Keratinocyte (primary cell): Measurements from ENCODE around the gene FAM107B. TPM values are rescaled to one million over a fixed set of nuclear protein-coding genes. Genes with fewer than 3 reads are reported as not detected.

Experiments used
- DNase-seq: peaks from one replicate; pipeline ENCODE4 v3.0.0-alpha.2; 2011; ENCODE audit warnings: low read depth, missing footprints, low spot score
- FAIRE-seq: peaks from 2 replicates; lab custom pipeline; 2011; peaks lifted over from hg19 to GRCh38; lab: Jason Lieb, UNC
- H2AFZ ChIP-seq: 2 replicates; pipeline ENCODE4 v1.6.0; 2012; ENCODE audit warnings: low read length, control low read depth, inconsistent platforms; ENCODE audit not compliant: control insufficient read depth
- H3K27ac ChIP-seq: 2 replicates; pipeline ENCODE4 v1.5.1; 2011; ENCODE audit warnings: low read length; ENCODE audit not compliant: control insufficient read depth, insufficient read depth
- H3K27me3 ChIP-seq: 3 replicates; pipeline ENCODE4 v1.6.0; 2011; ENCODE audit warnings: low read length; ENCODE audit not compliant: control insufficient read depth, insufficient read depth; ENCODE audit errors: extremely low read depth
- H3K36me3 ChIP-seq, 2 experiments: 2 replicates in 1 of 2; 3 replicates in 1 of 2; pipeline ENCODE4 v1.5.1; 2011; ENCODE audit warnings: low read length in 2 of 2, mild to moderate bottlenecking in 1 of 2; ENCODE audit not compliant: control insufficient read depth in 2 of 2, insufficient read depth in 2 of 2; ENCODE audit errors: extremely low read depth in 1 of 2
- H3K4me1 ChIP-seq: 3 replicates; pipeline ENCODE4 v1.5.1; 2011; ENCODE audit warnings: low read length; ENCODE audit not compliant: control insufficient read depth, insufficient read depth; ENCODE audit errors: extremely low read depth
- H3K4me2 ChIP-seq: 3 replicates; pipeline ENCODE4 v1.6.0; 2011; ENCODE audit warnings: low read depth, low read length; ENCODE audit not compliant: control insufficient read depth, insufficient read depth; ENCODE audit errors: extremely low read depth
- H3K4me3 ChIP-seq, 3 experiments: fragments of 200-600 bp in 1 of 3; sonication (generic) in 1 of 3; 2 replicates in 2 of 3; 3 replicates in 1 of 3; pipeline ENCODE4 v1.5.1; 2011 to 2016; ENCODE audit warnings: low read length in 3 of 3, mild to moderate bottlenecking in 3 of 3, control low read depth in 2 of 3, inconsistent platforms in 1 of 3, low read depth in 1 of 3, mixed read lengths in 1 of 3, mixed run types in 1 of 3, moderate library complexity in 1 of 3; ENCODE audit not compliant: control insufficient read depth in 2 of 3, insufficient read depth in 2 of 3; ENCODE audit errors: extremely low read depth in 1 of 3
- H3K79me2 ChIP-seq: 2 replicates; pipeline ENCODE4 v1.6.0; 2012; ENCODE audit warnings: low read length; ENCODE audit not compliant: control insufficient read depth, insufficient read depth
- H3K9ac ChIP-seq: 3 replicates; pipeline ENCODE4 v1.6.0; 2011; ENCODE audit warnings: low read length; ENCODE audit not compliant: control insufficient read depth, insufficient read depth; ENCODE audit errors: extremely low read depth
- H3K9me1 ChIP-seq: 3 replicates; pipeline ENCODE4 v1.6.0; 2011; ENCODE audit warnings: low read length; ENCODE audit not compliant: control insufficient read depth, insufficient read depth; ENCODE audit errors: extremely low read depth
- H3K9me3 ChIP-seq: 2 replicates; pipeline ENCODE4 v1.5.1; 2012; ENCODE audit warnings: low read depth, low read length; ENCODE audit not compliant: control insufficient read depth
- H4K20me1 ChIP-seq: 3 replicates; pipeline ENCODE4 v1.6.0; 2011; ENCODE audit warnings: low read length; ENCODE audit not compliant: control insufficient read depth, insufficient read depth; ENCODE audit errors: extremely low read depth
- EZH2 ChIP-seq: IDR thresholded peaks from one replicate; pipeline ENCODE4 v1.6.1; 2012; ENCODE audit warnings: inconsistent platforms, mild to moderate bottlenecking, low read length, moderate library complexity
- dilution Hi-C: fragments of 300-500 bp; cut with MboI; formaldehyde crosslinking; loops from one replicate; pipeline ENCODE4 v1.7.0; 2020; ENCODE audit warnings: low sequenced_read_pairs; ENCODE audit not compliant: extremely low pct_ligation_motif_present
- polyA plus RNA-seq, 5 experiments: library from polyadenylated mRNA; depleted of rRNA in 3 of 5; stranded (reverse) in 3 of 5; stranded (forward) in 1 of 5; unstranded in 1 of 5; fragments of >200 nt; gene quantifications; 1 replicate in 1 of 5; 2 replicates in 3 of 5; 3 replicates in 1 of 5; pipeline versions ENCODE4 v1.2.1 to v1.2.3, GENCODE V29; 2011 to 2012; ENCODE audit warnings: missing spikeins in 2 of 5, low read depth in 1 of 5, low replicate concordance in 1 of 5
- TF ChIP-seq, protein P1 (sequence below), 3 experiments: IDR thresholded peaks in 1 of 3; conservative IDR thresholded peaks in 1 of 3; optimal IDR thresholded peaks in 1 of 3; 2 replicates in 2 of 3; 3 replicates in 1 of 3; pipeline versions ENCODE3 to v1.5.1; 2011; ENCODE audit warnings: low read length in 3 of 3, mild to moderate bottlenecking in 3 of 3, moderate library complexity in 2 of 3, control low read depth in 1 of 3, inconsistent platforms in 1 of 3; ENCODE audit not compliant: insufficient read depth in 2 of 3; ENCODE audit errors: extremely low read depth in 1 of 3

Gene FAM107B
- polyA plus RNA-seq, 1 donor (not counting 4 experiments of a cell fraction or from before 2014, with no cell fraction given), result 8.7 TPM

DNA sequence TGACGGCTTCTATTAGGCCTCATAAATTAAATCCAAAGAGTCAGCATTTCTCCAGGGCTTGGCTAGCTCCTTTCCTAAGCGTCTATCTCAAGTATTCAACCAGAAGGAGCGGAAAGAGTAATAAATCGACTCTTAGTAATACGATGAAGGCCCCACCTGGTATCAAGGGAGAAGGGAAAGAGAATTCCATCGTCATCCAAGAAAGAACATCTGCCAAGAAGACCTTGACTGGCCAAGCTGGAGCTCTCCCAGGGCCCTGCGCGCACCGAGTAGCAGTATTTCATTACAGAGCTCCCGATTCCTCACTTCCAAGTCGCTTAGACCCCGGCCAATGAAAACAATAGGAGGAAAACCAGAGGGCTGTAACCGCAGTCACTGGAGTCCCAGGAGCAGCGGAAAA is 266.0 kb downstream of the FAM107B start:
- Histone ChIP-seq H3K4me2 (no peak overlapping the region), H3K27me3 (no peaks in the 10 kb centered on the region), H3K79me2 (no peaks in the 10 kb centered on the region), H2AFZ (no peak overlapping the region), H3K9me1 (no peaks in the 10 kb centered on the region), H3K4me3 (no peak overlapping the region), H3K36me3 (no peaks in the 10 kb centered on the region), H3K9me3 (no peaks in the 10 kb centered on the region), H3K9ac (no peak overlapping the region), H4K20me1 (peaks cover 2% of the 10 kb centered on the region), H3K4me1 (no peaks in the 10 kb centered on the region), H3K27ac (no peak overlapping the region)
- DNase-seq (no peak), FAIRE-seq (no peak)
- no peak for TF ChIP-seq EZH2
- TF ChIP-seq, protein P1, sequence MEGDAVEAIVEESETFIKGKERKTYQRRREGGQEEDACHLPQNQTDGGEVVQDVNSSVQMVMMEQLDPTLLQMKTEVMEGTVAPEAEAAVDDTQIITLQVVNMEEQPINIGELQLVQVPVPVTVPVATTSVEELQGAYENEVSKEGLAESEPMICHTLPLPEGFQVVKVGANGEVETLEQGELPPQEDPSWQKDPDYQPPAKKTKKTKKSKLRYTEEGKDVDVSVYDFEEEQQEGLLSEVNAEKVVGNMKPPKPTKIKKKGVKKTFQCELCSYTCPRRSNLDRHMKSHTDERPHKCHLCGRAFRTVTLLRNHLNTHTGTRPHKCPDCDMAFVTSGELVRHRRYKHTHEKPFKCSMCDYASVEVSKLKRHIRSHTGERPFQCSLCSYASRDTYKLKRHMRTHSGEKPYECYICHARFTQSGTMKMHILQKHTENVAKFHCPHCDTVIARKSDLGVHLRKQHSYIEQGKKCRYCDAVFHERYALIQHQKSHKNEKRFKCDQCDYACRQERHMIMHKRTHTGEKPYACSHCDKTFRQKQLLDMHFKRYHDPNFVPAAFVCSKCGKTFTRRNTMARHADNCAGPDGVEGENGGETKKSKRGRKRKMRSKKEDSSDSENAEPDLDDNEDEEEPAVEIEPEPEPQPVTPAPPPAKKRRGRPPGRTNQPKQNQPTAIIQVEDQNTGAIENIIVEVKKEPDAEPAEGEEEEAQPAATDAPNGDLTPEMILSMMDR (optimal IDR thresholded peaks at IDR 0.05 in 1 of 3, IDR thresholded peaks at IDR 0.05 in 1 of 3, conservative IDR thresholded peaks at IDR 0.05 in 1 of 3; ENCODE audit: extremely low read depth in 1 of 3, insufficient read depth in 2 of 3, low read length in 3 of 3), result no peak
- dilution Hi-C loops, result no loop called here

DNA sequence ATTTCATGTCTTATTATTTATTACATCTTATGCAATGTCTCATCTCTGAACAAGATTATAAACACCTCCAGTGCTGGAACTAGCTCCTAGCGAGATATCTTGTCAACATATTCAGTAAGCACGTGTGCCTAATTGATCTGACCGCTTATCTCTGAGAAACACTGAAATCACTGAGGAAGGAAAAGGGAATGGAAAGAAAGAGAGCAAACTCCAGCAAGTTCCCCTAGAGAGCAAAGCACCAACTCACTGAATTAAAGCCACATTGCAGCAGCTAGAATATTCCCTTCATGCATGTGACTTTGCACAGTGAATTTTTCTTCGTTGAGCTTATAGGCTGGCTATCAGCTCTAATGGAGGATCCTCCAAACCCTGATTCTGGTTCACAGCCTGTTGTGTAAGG is 266.9 kb downstream of the FAM107B start:
- no peaks in the 10 kb centered on the region for H3K36me3 ChIP-seq
- no peaks in the 10 kb centered on the region for H3K9me3 ChIP-seq
- dilution Hi-C loops, result no loop called here
- DNase-seq, result no peak
- no peak overlapping the region for H3K4me2 ChIP-seq
- no peak for TF ChIP-seq EZH2
- TF ChIP-seq, protein P1 (optimal IDR thresholded peaks at IDR 0.05 in 1 of 3, IDR thresholded peaks at IDR 0.05 in 1 of 3, conservative IDR thresholded peaks at IDR 0.05 in 1 of 3; ENCODE audit: extremely low read depth in 1 of 3, insufficient read depth in 2 of 3, low read length in 3 of 3), result no peak
- H3K4me1 ChIP-seq, result no peaks in the 10 kb centered on the region
- no peaks in the 10 kb centered on the region for H3K79me2 ChIP-seq
- FAIRE-seq, result no peak
- H3K9ac ChIP-seq, result no peak overlapping the region
- no peaks in the 10 kb centered on the region for H3K9me1 ChIP-seq
- H4K20me1 ChIP-seq, result peaks cover 2% of the 10 kb centered on the region
- no peak overlapping the region for H3K27ac ChIP-seq
- no peaks in the 10 kb centered on the region for H3K27me3 ChIP-seq
- no peak overlapping the region for H2AFZ ChIP-seq
- no peak overlapping the region for H3K4me3 ChIP-seq
